AG09309 (cell line): Measurements from ENCODE around the gene PKP2.

Experiments used
- DNase-seq: peaks from one replicate; pipeline ENCODE4 v3.0.0-alpha.2; 2010; ENCODE audit warnings: low read depth
- H3K4me3 ChIP-seq: 2 replicates; pipeline ENCODE4 v1.5.1; 2011; ENCODE audit warnings: mild to moderate bottlenecking, low read depth, low read length, moderate library complexity; ENCODE audit not compliant: control insufficient read depth
- CTCF ChIP-seq: IDR thresholded peaks from 2 replicates; pipeline ENCODE4 v1.5.1; 2011; ENCODE audit warnings: mild to moderate bottlenecking, low read depth, low read length, inconsistent platforms; ENCODE audit not compliant: insufficient read depth, control insufficient read depth; ENCODE audit errors: missing control alignments

PKP2 gene

DNA sequence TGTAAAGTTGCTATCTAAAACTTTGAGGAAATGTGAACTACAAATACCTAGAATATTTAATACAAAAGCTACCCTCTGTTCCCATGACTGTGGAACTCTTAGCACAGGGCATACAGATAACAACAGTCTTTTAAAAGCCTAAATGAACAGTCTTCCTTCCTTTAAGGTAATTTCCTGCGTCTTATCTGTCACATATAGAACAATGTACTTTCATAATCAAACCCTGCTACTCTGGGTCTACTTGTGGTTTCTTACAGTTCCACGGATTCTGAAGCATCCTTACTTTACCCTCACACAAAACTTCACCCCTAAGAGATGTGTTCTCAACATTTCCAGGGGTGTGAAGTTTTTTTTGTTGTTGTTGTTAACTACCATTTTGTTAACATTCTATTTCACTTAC lies 5.1 kb downstream of the PKP2 start:
- DNase-seq, result no peak
- TF ChIP-seq CTCF, result no peak
- no peak overlapping the region for H3K4me3 ChIP-seq

- no peak for DNase-seq
- TF ChIP-seq CTCF, result no peak
- no peak overlapping the region for H3K4me3 ChIP-seq
These were observed 7.4 kb downstream of the PKP2 start for GRCh38 chr12:32889011-32889760.

DNA sequence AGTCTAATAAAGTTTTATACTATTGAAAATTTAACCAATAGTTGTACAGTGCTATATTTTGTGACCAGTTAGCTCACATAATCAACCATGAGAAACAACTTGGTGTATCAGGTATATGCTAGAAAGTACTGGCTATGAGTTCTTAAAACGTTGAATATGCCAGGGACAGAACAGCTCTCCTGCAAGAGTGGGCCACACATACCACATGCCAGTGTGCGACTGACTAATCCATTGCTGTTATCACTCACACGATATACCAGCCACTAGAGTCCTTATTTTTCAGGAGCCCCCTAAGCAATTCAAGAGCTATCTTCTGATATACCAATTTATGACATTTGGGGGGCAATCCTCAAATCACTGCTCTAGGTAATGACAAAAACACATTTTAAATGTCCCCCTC lies 9.5 kb downstream of the PKP2 start:
- no peak overlapping the region for H3K4me3 ChIP-seq
- DNase-seq, result no peak
- TF ChIP-seq CTCF, result no peak

DNA sequence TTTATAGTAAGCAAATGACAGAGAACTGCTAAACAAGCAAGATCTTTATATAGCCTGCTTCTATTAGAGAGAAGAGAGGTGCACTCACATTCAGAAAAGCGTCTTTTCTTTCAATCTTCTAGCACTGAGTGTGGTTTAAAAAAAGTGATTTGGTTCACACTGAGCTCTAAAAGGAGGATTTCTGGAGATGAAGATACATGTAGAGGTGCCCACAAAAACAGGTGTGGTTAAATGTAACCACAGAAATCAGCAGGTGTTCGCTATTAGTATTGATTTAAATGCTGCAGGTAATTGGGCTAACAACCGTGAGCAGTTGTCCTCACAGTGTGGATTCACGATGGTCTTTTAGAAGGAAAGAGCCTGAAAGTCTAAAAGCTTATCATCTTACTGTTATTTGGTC lies 10.7 kb downstream of the PKP2 start:
- no peak for DNase-seq
- H3K4me3 ChIP-seq, result no peak overlapping the region
- no peak for TF ChIP-seq CTCF

- TF ChIP-seq CTCF, result no peak
- no peak overlapping the region for H3K4me3 ChIP-seq
- no peak for DNase-seq
These were observed 11.6 kb downstream of the PKP2 start for GRCh38 chr12:32884962-32885361.

DNA sequence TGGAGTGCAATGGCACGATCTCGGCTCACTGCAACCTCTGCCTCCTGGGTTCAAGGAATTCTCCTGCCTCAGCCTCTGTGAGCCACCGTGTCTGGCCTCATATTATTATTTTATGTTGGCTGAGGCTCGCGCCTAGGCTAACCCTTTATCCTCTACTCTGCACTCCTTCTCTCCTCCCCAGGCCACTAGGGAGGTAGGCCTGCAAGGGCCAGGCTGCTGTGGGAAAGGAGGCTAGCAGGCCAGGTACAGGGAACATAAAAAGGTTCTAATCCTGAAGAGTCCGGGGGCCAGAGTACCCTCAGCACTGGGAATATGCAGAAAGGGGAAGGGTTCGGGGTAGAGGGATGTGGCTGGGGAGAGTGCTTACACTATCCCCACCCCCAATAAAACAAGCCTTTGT lies 14.9 kb downstream of the PKP2 start:
- H3K4me3 ChIP-seq, result no peak overlapping the region
- no peak for TF ChIP-seq CTCF
- DNase-seq, result no peak
